GM10847 (cell line): ENCODE data around the gene FYB1.

Source experiments
- POLR2A ChIP-seq: IDR thresholded peaks from 2 replicates; pipeline ENCODE4 v1.6.1; 2011; ENCODE audit not compliant: insufficient read length; ENCODE audit errors: extremely low read depth

Gene FYB1

DNA sequence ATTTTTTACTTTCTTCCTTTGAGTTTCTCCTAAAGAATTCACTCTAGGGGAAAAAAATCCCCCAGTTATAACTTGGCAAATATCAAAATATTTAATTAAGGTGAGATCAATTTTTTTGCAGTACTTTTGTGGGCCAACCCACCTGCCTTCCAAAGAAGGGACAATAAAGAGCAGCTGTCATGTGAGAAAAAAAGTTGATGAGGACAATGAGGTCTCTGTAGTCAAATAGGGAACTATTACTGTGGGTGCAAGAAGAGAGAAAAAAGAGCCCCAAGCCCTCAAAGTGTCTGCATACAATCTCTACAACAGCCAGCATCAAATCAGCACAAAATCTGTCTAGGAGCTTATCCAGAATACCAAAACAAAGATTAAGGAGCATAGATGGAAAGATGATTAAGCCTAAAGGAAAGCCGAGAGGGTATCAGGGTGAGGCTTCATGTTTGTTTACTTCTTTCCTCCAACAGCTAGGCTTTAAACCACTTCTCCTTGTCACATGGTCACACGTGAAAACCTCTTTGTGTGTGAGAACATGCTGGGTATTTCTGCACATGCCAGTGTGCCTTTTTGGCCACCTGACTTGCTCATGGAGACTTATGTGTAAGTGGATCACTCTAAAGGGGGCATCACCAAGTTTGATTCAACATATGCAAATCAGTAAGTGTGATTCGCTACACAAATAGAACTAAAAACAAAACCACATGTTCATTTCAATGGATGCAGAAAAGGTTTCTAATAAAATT, 19.2 kb upstream of the FYB1 start:
- no peak for TF ChIP-seq POLR2A

DNA sequence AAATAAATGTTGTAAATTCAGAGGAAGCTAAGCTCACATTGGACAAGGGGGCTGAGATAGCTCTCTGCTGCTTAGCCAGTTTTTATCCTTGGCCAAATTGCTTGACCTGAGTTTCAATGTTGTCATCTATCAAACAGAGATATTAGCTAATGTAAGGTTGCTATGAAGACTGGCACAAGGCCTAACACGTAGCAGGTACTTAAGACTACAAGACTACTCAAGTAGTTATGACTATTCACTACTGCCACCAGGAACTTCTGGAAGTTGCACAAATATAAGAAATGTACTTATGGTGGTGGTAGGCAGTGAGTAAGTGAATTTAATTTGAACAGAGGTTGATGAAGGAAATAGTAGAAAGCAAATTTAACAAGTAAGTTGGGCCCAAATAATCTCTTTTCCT, 17.4 kb upstream of the FYB1 start:
- TF ChIP-seq POLR2A: no peak

DNA sequence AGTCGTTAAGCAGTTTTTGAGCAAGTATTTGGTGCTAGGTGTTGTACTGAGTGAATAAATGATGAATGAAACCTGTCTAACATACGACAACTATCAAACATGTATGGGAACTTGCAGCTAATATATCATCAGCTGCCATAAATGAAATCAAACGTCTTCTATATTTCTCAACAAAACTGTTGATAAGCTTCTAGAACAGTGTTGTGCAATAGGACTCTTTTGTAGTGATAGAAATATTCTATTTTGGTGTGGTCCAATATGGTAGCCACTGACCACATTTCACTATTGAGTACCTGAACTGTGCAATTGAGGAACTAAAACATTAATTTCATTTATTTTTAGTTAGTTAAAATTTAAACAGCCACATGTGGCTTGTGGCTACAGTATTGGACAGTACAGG, 16.3 kb upstream of the FYB1 start:
- no peak for TF ChIP-seq POLR2A

DNA sequence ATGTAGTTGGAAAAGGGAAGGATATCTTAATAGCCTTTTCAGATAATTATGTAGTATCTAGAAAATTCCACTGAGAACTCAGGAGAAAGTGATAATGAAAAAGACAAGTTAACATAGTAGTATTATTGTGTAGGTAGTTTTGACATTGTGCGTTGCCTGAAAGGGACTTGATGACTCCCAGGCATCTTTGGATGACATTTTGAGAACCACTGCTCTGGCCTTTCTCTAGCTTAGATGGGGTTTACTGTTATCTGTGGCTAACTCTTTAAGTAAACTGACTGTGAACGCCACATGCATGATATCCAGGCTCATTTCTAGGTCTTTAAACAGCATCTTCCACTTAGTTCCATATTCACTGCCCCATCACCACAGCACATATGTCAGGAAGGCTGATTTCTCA, 14.4 kb upstream of the FYB1 start:
- TF ChIP-seq POLR2A: no peak

DNA sequence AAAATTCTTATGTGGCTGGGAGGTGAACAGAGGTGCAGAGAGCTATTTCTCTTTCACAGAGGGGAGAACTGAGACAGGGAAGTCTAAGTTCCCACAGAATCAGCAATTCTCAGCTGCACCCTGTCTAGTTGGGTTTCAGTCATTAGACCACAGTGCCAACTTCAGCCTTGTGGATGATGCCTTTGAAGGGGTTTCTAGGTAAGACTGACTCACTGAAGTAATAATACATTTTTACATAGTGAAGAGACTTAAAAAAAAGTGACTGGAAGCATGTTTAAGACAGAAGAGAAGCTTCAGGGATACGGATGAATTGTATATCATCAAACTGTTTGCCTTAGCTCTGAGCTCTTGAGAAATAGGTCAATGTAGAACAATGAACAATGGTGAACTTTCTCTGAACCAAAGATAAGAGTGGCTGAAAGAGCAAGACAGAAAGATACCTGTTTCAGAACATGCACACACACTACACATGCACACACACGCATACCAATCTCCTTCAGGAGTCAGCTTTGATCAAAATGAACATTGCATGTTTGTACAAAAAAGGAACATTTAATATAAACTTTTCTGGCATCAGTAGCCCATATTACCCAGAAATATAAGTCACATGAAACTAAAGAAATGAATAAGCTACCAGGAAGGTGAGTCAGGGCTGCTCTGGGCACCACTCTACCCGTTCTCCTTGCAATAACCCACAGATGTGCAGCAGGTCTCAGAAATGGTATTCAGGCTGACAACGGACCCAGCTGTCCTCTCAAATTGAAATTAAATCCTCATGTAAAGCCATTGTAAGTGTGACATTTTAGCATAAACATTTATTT, 12.6 kb upstream of the FYB1 start:
- TF ChIP-seq POLR2A: no peak

DNA sequence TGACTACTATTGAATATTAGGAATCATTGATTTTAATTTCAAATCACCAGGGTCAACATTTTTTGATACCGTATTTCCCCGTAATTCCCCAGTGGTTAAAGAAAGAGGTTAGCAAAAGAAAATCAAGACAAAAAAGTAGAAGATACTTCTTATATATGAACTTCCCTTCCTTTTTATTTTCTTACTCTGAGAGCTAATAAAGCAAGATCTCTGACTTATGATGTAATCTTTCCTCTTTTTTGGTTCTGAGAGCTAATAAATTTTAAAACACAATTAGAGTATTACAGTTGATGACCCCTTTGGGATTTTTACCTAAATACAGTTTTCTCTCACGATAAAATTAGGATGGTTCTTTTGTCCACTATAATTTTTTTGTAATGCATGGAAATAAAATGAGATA, 9.2 kb upstream of the FYB1 start:
- no peak for TF ChIP-seq POLR2A

DNA sequence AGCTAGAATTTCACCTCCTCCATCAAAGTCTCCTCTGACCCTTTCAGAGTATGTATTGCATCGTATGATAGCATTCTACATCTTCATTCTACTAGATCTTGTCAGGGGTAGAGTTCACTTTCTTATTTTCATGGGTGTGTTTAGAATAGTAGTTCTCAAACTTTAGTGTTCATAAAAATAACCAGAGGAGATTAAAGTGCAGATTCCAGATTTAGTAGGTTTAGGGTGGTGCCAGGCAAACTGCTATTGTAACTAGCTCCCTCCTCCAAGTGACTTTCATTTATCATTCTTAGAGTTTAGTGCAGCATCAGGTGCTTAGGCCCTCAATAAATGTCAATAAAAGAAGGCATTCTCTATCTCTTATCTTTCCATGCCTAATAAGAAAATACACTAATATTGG, 7.2 kb upstream of the FYB1 start:
- no peak for TF ChIP-seq POLR2A

DNA sequence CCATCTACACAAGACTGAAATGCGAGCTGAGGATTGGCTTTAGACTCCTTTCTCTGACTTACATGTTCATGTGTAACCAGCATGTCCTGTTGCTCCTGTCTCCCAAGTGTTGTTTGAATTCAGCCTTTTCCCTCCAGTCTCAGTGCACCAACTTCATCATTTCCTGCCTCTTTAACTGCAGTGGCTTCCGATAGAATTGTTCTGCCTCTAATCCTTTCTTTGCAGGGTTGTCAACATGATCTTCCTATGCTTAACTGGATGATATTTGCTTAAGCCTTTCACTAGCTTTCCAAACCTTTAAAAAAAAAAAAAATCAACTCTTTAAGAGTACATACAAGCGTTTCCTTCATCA, 6.7 kb upstream of the FYB1 start:
- TF ChIP-seq POLR2A: no peak

DNA sequence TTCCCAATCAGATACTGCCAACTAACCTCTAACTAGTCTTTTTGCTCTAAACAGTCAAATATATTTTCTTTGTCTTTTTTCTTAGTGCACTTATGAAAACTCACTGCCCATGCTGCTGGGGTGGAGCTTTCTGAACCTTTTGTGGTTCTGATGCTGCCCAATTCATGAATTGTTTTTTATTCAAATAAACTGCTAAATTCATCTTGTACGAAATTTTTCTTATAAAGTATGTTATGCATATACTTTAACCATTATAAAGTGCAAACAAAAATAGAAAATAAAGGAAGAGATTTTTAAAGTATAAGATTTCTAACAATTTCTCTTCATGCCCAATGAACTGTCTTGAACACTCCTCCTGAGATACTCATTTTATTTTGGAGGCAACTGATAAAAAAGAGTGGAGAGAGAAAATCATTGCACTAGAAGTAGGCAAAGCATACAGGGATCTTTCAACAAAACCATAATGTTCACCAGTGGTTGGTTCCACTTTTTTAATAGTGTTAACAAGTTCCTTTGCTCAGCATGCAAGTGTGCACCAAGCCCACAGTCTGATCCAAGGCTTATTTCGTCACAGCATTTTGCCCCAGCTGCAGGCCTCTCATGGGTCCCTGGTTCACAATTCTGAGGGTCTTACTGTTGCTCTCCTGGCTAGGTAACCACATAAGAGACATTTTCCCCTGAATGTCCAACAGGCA, 6.2 kb upstream of the FYB1 start:
- TF ChIP-seq POLR2A: no peak

DNA sequence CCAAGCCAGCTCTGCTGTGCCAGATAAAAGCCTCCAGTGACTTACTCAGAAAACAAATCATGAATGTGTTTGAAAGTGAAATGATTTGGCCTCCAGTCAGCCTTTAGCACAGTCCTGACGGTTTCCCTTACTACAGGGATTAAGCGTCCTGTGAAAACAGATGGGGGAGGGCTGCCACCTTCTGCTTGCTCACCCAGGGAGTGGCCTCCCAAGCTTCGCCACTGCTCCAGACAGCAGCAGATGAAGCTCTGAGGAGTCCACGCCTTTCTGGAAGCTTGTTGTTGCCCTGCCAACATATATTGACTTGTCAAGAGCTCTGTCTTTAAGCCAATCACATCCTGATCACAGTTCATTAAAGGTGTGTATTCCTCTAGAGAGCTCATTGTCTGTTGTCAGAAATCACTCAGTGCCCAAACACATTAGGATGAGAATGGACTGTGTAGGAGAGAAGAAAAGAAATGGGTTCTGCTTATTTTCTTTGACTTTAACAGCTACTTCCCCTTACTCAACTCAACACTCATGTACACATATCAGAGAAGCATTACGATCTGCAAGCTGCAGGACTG, 4.9 kb upstream of the FYB1 start:
- TF ChIP-seq POLR2A: no peak

DNA sequence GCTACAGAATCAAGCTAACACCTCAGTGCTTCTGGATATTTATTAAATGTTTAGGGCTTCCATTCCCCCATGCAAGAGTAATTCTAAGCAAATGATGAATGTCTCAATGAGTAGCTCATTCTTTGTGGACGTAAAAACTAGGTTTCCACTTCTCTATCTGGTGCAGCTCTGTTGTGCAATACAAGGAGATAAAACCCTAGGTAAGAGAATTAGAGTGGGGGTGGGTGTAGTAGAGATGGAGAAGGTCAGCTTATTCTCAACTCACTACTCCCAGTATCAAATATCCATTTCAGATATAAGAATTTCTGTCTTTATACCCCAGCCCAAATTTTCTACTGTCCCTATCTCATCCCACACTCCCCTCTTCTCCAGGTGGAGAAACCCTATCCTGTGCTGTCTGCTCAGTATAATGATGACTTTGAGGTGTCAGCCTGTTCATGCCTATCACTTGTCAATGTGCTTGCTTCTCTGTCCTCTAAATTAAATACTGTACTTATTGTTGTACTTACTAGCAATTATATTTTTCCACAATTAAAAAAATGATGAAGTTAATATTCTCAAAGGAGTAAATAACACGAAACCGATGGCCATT, 4.3 kb upstream of the FYB1 start:
- TF ChIP-seq POLR2A: no peak

DNA sequence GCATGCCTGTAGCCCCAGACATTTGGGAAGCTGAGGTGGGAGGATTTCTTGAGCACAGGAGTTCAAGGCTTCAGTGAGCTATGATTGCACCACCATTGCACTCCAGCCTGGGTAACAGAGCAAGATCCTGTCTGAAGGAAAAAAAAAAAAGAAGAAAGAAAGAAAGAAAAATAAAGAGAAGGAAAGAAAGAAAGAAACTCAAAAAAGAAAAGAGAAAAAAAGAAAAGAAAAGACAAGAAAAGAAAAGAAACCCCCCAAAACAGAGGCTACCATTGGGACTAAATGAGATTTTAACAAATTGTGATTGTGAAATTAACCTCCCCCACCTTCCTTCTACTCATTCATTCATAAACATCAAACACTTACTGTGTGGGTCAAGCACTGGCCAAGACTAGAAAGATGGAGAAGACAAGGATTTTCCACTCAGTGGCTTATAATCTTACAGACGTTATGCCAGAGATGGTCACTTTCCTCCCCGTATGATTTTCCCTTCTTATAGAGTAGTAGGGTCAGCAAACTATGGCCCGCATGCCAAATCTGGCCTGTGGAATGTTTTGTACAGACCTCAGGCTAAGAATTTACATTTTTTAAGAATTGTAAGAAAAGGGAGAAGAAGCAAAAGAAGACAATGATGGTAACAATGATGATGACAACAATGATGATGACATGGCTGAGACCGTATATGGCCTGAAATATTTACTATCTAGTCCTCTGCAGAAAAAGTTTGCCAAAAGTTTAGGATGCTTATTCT, 1.1 kb upstream of the FYB1 start:
- no peak for TF ChIP-seq POLR2A

DNA sequence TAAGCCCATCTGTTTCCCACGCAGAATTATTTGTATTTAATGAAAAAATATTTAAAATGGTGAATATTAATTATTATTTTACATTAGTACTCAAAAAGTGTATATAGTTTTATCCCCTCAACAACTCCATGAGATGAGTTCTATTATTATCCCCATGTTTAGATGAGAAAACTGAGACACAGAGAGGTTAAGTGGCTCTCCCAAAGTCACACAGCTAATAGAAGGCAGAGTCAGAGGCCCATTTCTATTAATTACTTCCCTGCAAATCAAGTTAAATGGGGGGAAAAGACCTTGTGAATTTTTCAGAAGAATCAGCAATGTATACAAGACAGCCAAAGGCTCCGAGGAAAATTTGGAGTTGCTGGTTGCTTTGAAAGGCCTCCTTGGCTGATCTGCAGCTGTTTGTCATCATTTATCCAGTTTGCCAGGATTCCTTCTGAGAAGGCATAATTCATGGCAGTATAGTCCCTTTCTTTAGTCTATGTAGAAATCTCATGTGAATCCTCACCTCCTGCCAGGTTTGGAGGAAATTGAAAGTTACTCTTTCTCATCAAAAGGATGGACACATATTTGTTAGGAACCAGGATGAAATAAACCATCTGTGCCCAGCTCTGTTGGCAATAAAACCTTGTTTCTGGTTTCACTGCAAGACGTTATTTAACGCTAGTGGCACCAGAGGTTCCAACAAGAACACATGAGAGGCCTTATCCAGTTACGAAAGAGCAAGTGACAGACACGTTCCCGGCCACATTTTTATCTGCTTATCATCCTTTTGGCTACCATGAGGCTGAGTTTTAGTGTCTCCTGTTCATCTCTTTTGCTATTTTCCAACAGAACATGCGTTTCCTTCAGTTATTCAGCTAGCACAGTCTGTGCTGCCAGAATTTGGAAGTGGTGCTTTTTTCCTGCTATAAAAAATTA, 621 bp downstream of the FYB1 start:
- TF ChIP-seq POLR2A: no peak
